ENCODE results near the gene PFKFB3. TPM values are rescaled to one million over a fixed set of nuclear protein-coding genes. Genes with fewer than 3 reads are reported as not detected.

PFKFB3 gene
- total RNA-seq, 1 donor from 2014 or later = 52.4 TPM

- H3K27ac ChIP-seq (ENCODE audit: low read depth, low read length) = no peak overlapping the region
- H3K36me3 Mint-ChIP-seq (ENCODE audit: low read depth, unreplicated experiment) = peaks cover 4% of the 10 kb centered on the region
- no peak overlapping the region for H3K4me2 ChIP-seq (ENCODE audit: low read length)
- H4K20me1 ChIP-seq (ENCODE audit: insufficient read depth, low read length) = peaks cover 88% of the 10 kb centered on the region
- H3K36me3 ChIP-seq (ENCODE audit: insufficient read depth, low read length) = no peaks in the 10 kb centered on the region
- no peaks in the 10 kb centered on the region for H3K9me3 Mint-ChIP-seq (ENCODE audit: unreplicated experiment)
- no peak overlapping the region for H2AFZ ChIP-seq (ENCODE audit: low read depth, low read length)
- no peaks in the 10 kb centered on the region for H3K27me3 Mint-ChIP-seq (ENCODE audit: low read depth, unreplicated experiment)
- H3K27ac Mint-ChIP-seq (ENCODE audit: unreplicated experiment) = no peak overlapping the region
- H3K4me3 ChIP-seq (ENCODE audit: insufficient read depth, low read depth, low read length) = no peak overlapping the region
- no peak overlapping the region for H3K4me3 Mint-ChIP-seq (ENCODE audit: unreplicated experiment)
- peaks cover 15% of the 10 kb centered on the region for H3K4me1 Mint-ChIP-seq (ENCODE audit: low read depth, unreplicated experiment)
- no peaks in the 10 kb centered on the region for H3K9me3 ChIP-seq (ENCODE audit: insufficient read depth, low read depth, low read length)
- H3K27me3 ChIP-seq (ENCODE audit: insufficient read depth, low read length) = no peaks in the 10 kb centered on the region
- peaks cover 7% of the 10 kb centered on the region for H3K4me1 ChIP-seq (ENCODE audit: insufficient read depth, low read length)
- FAIRE-seq = no peak
- H3K9ac ChIP-seq (ENCODE audit: low read length) = no peak overlapping the region
- H3K79me2 ChIP-seq (ENCODE audit: insufficient read depth, low read length) = peaks cover 66% of the 10 kb centered on the region
- DNase-seq (ENCODE audit: low read depth) = no peak
- TF ChIP-seq CTCF (IDR thresholded peaks at IDR 0.05; ENCODE audit: insufficient read depth, low read depth, low read length) (no peak), EZH2 (IDR thresholded peaks at IDR 0.05; ENCODE audit: insufficient read depth, low read length) (no peak)
Measured at GRCh38 chr10:6177880-6178281, 24.9 kb upstream of the PFKFB3 start.

- H3K27ac Mint-ChIP-seq (ENCODE audit: unreplicated experiment) = no peak overlapping the region
- peaks cover 59% of the 10 kb centered on the region for H3K79me2 ChIP-seq (ENCODE audit: insufficient read depth, low read length)
- H4K20me1 ChIP-seq (ENCODE audit: insufficient read depth, low read length) = peaks cover 83% of the 10 kb centered on the region
- no peaks in the 10 kb centered on the region for H3K9me3 Mint-ChIP-seq (ENCODE audit: unreplicated experiment)
- FAIRE-seq (no peak), DNase-seq (ENCODE audit: low read depth) (no peak)
- peaks cover 7% of the 10 kb centered on the region for H3K4me1 ChIP-seq (ENCODE audit: insufficient read depth, low read length)
- H2AFZ ChIP-seq (ENCODE audit: low read depth, low read length) = no peak overlapping the region
- H3K9ac ChIP-seq (ENCODE audit: low read length) = no peak overlapping the region
- H3K36me3 ChIP-seq (ENCODE audit: insufficient read depth, low read length) = no peaks in the 10 kb centered on the region
- H3K4me1 Mint-ChIP-seq (ENCODE audit: low read depth, unreplicated experiment) = peaks cover 15% of the 10 kb centered on the region
- no peak for TF ChIP-seq EZH2 (IDR thresholded peaks at IDR 0.05; ENCODE audit: insufficient read depth, low read length)
- TF ChIP-seq CTCF (IDR thresholded peaks at IDR 0.05; ENCODE audit: insufficient read depth, low read depth, low read length) = no peak
- H3K4me2 ChIP-seq (ENCODE audit: low read length) = no peak overlapping the region
- H3K4me3 ChIP-seq (ENCODE audit: insufficient read depth, low read depth, low read length) = no peak overlapping the region
- H3K27ac ChIP-seq (ENCODE audit: low read depth, low read length) = no peak overlapping the region
- no peaks in the 10 kb centered on the region for H3K9me3 ChIP-seq (ENCODE audit: insufficient read depth, low read depth, low read length)
- no peak overlapping the region for H3K4me3 Mint-ChIP-seq (ENCODE audit: unreplicated experiment)
- H3K36me3 Mint-ChIP-seq (ENCODE audit: low read depth, unreplicated experiment) = peaks cover 2% of the 10 kb centered on the region
- no peaks in the 10 kb centered on the region for H3K27me3 ChIP-seq (ENCODE audit: insufficient read depth, low read length)
- H3K27me3 Mint-ChIP-seq (ENCODE audit: low read depth, unreplicated experiment) = no peaks in the 10 kb centered on the region
Measured at GRCh38 chr10:6178581-6178980, 24.2 kb upstream of the PFKFB3 start.

DNA sequence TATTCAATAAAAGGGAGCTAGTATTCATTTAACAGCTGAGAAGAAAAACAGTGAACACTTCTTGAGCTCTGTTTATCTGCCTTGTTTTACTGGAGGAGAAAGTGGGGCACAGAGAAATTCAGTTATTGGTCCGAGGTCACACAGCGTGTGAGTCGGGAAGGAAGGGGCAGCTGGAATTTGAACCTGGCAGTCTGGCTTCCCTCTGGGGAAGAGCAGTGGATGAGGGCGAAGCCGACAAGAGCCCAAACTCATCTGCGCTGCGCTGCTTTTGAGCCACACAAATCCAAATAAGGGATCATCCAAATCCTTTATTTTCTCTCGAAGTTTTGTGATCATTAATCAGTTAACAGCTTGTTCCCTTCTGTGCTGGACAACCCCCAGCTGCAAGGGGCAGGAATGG lies 23.7 kb upstream of the PFKFB3 start:
- H3K36me3 ChIP-seq (ENCODE audit: insufficient read depth, low read length) = no peaks in the 10 kb centered on the region
- peaks cover 7% of the 10 kb centered on the region for H3K4me1 ChIP-seq (ENCODE audit: insufficient read depth, low read length)
- H3K79me2 ChIP-seq (ENCODE audit: insufficient read depth, low read length) = peaks cover 54% of the 10 kb centered on the region
- H3K9me3 Mint-ChIP-seq (ENCODE audit: unreplicated experiment) = no peaks in the 10 kb centered on the region
- no peaks in the 10 kb centered on the region for H3K27me3 Mint-ChIP-seq (ENCODE audit: low read depth, unreplicated experiment)
- H3K4me1 Mint-ChIP-seq (ENCODE audit: low read depth, unreplicated experiment) = peaks cover 15% of the 10 kb centered on the region
- no peak overlapping the region for H3K9ac ChIP-seq (ENCODE audit: low read length)
- H3K27ac ChIP-seq (ENCODE audit: low read depth, low read length) = no peak overlapping the region
- TF ChIP-seq EZH2 (IDR thresholded peaks at IDR 0.05; ENCODE audit: insufficient read depth, low read length) (no peak), CTCF (IDR thresholded peaks at IDR 0.05; ENCODE audit: insufficient read depth, low read depth, low read length) (no peak)
- no peak overlapping the region for H3K4me3 Mint-ChIP-seq (ENCODE audit: unreplicated experiment)
- H3K9me3 ChIP-seq (ENCODE audit: insufficient read depth, low read depth, low read length) = no peaks in the 10 kb centered on the region
- H2AFZ ChIP-seq (ENCODE audit: low read depth, low read length) = no peak overlapping the region
- no peak overlapping the region for H3K4me2 ChIP-seq (ENCODE audit: low read length)
- no peak overlapping the region for H3K27ac Mint-ChIP-seq (ENCODE audit: unreplicated experiment)
- no peak overlapping the region for H3K4me3 ChIP-seq (ENCODE audit: insufficient read depth, low read depth, low read length)
- H3K36me3 Mint-ChIP-seq (ENCODE audit: low read depth, unreplicated experiment) = peaks cover 2% of the 10 kb centered on the region
- no peak for FAIRE-seq
- no peaks in the 10 kb centered on the region for H3K27me3 ChIP-seq (ENCODE audit: insufficient read depth, low read length)
- DNase-seq (ENCODE audit: low read depth) = no peak
- H4K20me1 ChIP-seq (ENCODE audit: insufficient read depth, low read length) = peaks cover 78% of the 10 kb centered on the region

All from astrocyte (in vitro differentiated cells and primary cell).